Keratinocyte (primary cell): ENCODE data around the gene NMNAT2. TPM values are rescaled to one million over a fixed set of nuclear protein-coding genes. Genes with fewer than 3 reads are reported as not detected.

ENCODE experiments used
- DNase-seq: peaks from one replicate; pipeline ENCODE4 v3.0.0-alpha.2; 2011; ENCODE audit warnings: low read depth, missing footprints, low spot score
- FAIRE-seq: peaks from 2 replicates; lab custom pipeline; 2011; peaks lifted over from hg19 to GRCh38; lab: Jason Lieb, UNC
- H2AFZ ChIP-seq: 2 replicates; pipeline ENCODE4 v1.6.0; 2012; ENCODE audit warnings: low read length, control low read depth, inconsistent platforms; ENCODE audit not compliant: control insufficient read depth
- H3K27ac ChIP-seq: 2 replicates; pipeline ENCODE4 v1.5.1; 2011; ENCODE audit warnings: low read length; ENCODE audit not compliant: control insufficient read depth, insufficient read depth
- H3K27me3 ChIP-seq: 3 replicates; pipeline ENCODE4 v1.6.0; 2011; ENCODE audit warnings: low read length; ENCODE audit not compliant: control insufficient read depth, insufficient read depth; ENCODE audit errors: extremely low read depth
- H3K36me3 ChIP-seq, 2 experiments: 2 replicates in 1 of 2; 3 replicates in 1 of 2; pipeline ENCODE4 v1.5.1; 2011; ENCODE audit warnings: low read length in 2 of 2, mild to moderate bottlenecking in 1 of 2; ENCODE audit not compliant: control insufficient read depth in 2 of 2, insufficient read depth in 2 of 2; ENCODE audit errors: extremely low read depth in 1 of 2
- H3K4me1 ChIP-seq: 3 replicates; pipeline ENCODE4 v1.5.1; 2011; ENCODE audit warnings: low read length; ENCODE audit not compliant: control insufficient read depth, insufficient read depth; ENCODE audit errors: extremely low read depth
- H3K4me2 ChIP-seq: 3 replicates; pipeline ENCODE4 v1.6.0; 2011; ENCODE audit warnings: low read depth, low read length; ENCODE audit not compliant: control insufficient read depth, insufficient read depth; ENCODE audit errors: extremely low read depth
- H3K4me3 ChIP-seq, 3 experiments: fragments of 200-600 bp in 1 of 3; sonication (generic) in 1 of 3; 2 replicates in 2 of 3; 3 replicates in 1 of 3; pipeline ENCODE4 v1.5.1; 2011 to 2016; ENCODE audit warnings: low read length in 3 of 3, mild to moderate bottlenecking in 3 of 3, control low read depth in 2 of 3, inconsistent platforms in 1 of 3, low read depth in 1 of 3, mixed read lengths in 1 of 3, mixed run types in 1 of 3, moderate library complexity in 1 of 3; ENCODE audit not compliant: control insufficient read depth in 2 of 3, insufficient read depth in 2 of 3; ENCODE audit errors: extremely low read depth in 1 of 3
- H3K79me2 ChIP-seq: 2 replicates; pipeline ENCODE4 v1.6.0; 2012; ENCODE audit warnings: low read length; ENCODE audit not compliant: control insufficient read depth, insufficient read depth
- H3K9ac ChIP-seq: 3 replicates; pipeline ENCODE4 v1.6.0; 2011; ENCODE audit warnings: low read length; ENCODE audit not compliant: control insufficient read depth, insufficient read depth; ENCODE audit errors: extremely low read depth
- H3K9me1 ChIP-seq: 3 replicates; pipeline ENCODE4 v1.6.0; 2011; ENCODE audit warnings: low read length; ENCODE audit not compliant: control insufficient read depth, insufficient read depth; ENCODE audit errors: extremely low read depth
- H3K9me3 ChIP-seq: 2 replicates; pipeline ENCODE4 v1.5.1; 2012; ENCODE audit warnings: low read depth, low read length; ENCODE audit not compliant: control insufficient read depth
- H4K20me1 ChIP-seq: 3 replicates; pipeline ENCODE4 v1.6.0; 2011; ENCODE audit warnings: low read length; ENCODE audit not compliant: control insufficient read depth, insufficient read depth; ENCODE audit errors: extremely low read depth
- EZH2 ChIP-seq: IDR thresholded peaks from one replicate; pipeline ENCODE4 v1.6.1; 2012; ENCODE audit warnings: inconsistent platforms, mild to moderate bottlenecking, low read length, moderate library complexity
- dilution Hi-C: fragments of 300-500 bp; cut with MboI; formaldehyde crosslinking; loops from one replicate; pipeline ENCODE4 v1.7.0; 2020; ENCODE audit warnings: low sequenced_read_pairs; ENCODE audit not compliant: extremely low pct_ligation_motif_present
- polyA plus RNA-seq, 5 experiments: library from polyadenylated mRNA; depleted of rRNA in 3 of 5; stranded (reverse) in 3 of 5; stranded (forward) in 1 of 5; unstranded in 1 of 5; fragments of >200 nt; gene quantifications; 1 replicate in 1 of 5; 2 replicates in 3 of 5; 3 replicates in 1 of 5; pipeline versions ENCODE4 v1.2.1 to v1.2.3, GENCODE V29; 2011 to 2012; ENCODE audit warnings: missing spikeins in 2 of 5, low read depth in 1 of 5, low replicate concordance in 1 of 5
- TF ChIP-seq, protein P1 (sequence below), 3 experiments: IDR thresholded peaks in 1 of 3; conservative IDR thresholded peaks in 1 of 3; optimal IDR thresholded peaks in 1 of 3; 2 replicates in 2 of 3; 3 replicates in 1 of 3; pipeline versions ENCODE3 to v1.5.1; 2011; ENCODE audit warnings: low read length in 3 of 3, mild to moderate bottlenecking in 3 of 3, moderate library complexity in 2 of 3, control low read depth in 1 of 3, inconsistent platforms in 1 of 3; ENCODE audit not compliant: insufficient read depth in 2 of 3; ENCODE audit errors: extremely low read depth in 1 of 3

Gene NMNAT2
- polyA plus RNA-seq, 1 donor (not counting 4 experiments of a cell fraction or from before 2014, with no cell fraction given), result 0.72 TPM

GRCh38 chr1:183372586-183373230 lies 45.5 kb downstream of the NMNAT2 start:
- TF ChIP-seq EZH2, result no peak
- TF ChIP-seq, protein P1, sequence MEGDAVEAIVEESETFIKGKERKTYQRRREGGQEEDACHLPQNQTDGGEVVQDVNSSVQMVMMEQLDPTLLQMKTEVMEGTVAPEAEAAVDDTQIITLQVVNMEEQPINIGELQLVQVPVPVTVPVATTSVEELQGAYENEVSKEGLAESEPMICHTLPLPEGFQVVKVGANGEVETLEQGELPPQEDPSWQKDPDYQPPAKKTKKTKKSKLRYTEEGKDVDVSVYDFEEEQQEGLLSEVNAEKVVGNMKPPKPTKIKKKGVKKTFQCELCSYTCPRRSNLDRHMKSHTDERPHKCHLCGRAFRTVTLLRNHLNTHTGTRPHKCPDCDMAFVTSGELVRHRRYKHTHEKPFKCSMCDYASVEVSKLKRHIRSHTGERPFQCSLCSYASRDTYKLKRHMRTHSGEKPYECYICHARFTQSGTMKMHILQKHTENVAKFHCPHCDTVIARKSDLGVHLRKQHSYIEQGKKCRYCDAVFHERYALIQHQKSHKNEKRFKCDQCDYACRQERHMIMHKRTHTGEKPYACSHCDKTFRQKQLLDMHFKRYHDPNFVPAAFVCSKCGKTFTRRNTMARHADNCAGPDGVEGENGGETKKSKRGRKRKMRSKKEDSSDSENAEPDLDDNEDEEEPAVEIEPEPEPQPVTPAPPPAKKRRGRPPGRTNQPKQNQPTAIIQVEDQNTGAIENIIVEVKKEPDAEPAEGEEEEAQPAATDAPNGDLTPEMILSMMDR (optimal IDR thresholded peaks at IDR 0.05 in 1 of 3, IDR thresholded peaks at IDR 0.05 in 1 of 3, conservative IDR thresholded peaks at IDR 0.05 in 1 of 3; ENCODE audit: extremely low read depth in 1 of 3, insufficient read depth in 2 of 3, low read length in 3 of 3), result no peak
- H3K4me3 ChIP-seq, result no peak overlapping the region
- no peak overlapping the region for H2AFZ ChIP-seq
- H3K4me1 ChIP-seq, result no peaks in the 10 kb centered on the region
- H3K36me3 ChIP-seq, result no peaks in the 10 kb centered on the region
- dilution Hi-C loops, result no loop called here
- DNase-seq (no peak), FAIRE-seq (no peak)
- H3K27me3 ChIP-seq, result peaks cover 5% of the 10 kb centered on the region
- H3K9ac ChIP-seq, result no peak overlapping the region
- H3K4me2 ChIP-seq, result no peak overlapping the region
- no peaks in the 10 kb centered on the region for H3K79me2 ChIP-seq
- no peaks in the 10 kb centered on the region for H3K9me1 ChIP-seq
- H4K20me1 ChIP-seq, result no peaks in the 10 kb centered on the region
- no peaks in the 10 kb centered on the region for H3K9me3 ChIP-seq
- no peak overlapping the region for H3K27ac ChIP-seq

- no peaks in the 10 kb centered on the region for H4K20me1 ChIP-seq
- TF ChIP-seq EZH2, result no peak
- TF ChIP-seq, protein P1 (optimal IDR thresholded peaks at IDR 0.05 in 1 of 3, IDR thresholded peaks at IDR 0.05 in 1 of 3, conservative IDR thresholded peaks at IDR 0.05 in 1 of 3; ENCODE audit: extremely low read depth in 1 of 3, insufficient read depth in 2 of 3, low read length in 3 of 3), result no peak
- no peak overlapping the region for H2AFZ ChIP-seq
- no peak for DNase-seq
- dilution Hi-C loops, result no loop called here
- H3K9me3 ChIP-seq, result no peaks in the 10 kb centered on the region
- H3K27me3 ChIP-seq, result no peaks in the 10 kb centered on the region
- H3K4me2 ChIP-seq, result no peak overlapping the region
- FAIRE-seq, result no peak
- no peak overlapping the region for H3K27ac ChIP-seq
- H3K4me3 ChIP-seq, result no peak overlapping the region
- H3K36me3 ChIP-seq, result no peaks in the 10 kb centered on the region
- no peaks in the 10 kb centered on the region for H3K79me2 ChIP-seq
- no peaks in the 10 kb centered on the region for H3K9me1 ChIP-seq
- no peak overlapping the region for H3K9ac ChIP-seq
- H3K4me1 ChIP-seq, result no peaks in the 10 kb centered on the region
Measured at GRCh38 chr1:183370399-183371058, 47.7 kb downstream of the NMNAT2 start.
